HFFc6 (cell line): ENCODE results near the gene KPNA4. TPM values are rescaled to one million over a fixed set of nuclear protein-coding genes. Genes with fewer than 3 reads are reported as not detected.
A peak's percentile ranks its signal among the peaks of the same experiment; 100 is the strongest.

Experiments used
- DNase-seq: peaks from one replicate; pipeline ENCODE4 v3.0.0-alpha.2; 2018
- H3K27ac Mint-ChIP-seq: 2 replicates; pipeline ENCODE4 v1.8.0; 2020; ENCODE audit warnings: mild to moderate bottlenecking, mixed read lengths
- H3K27me3 Mint-ChIP-seq: 2 replicates; pipeline ENCODE4 v1.8.0; 2021; ENCODE audit warnings: mild to moderate bottlenecking, moderate library complexity, mixed read lengths; ENCODE audit not compliant: insufficient read depth
- H3K36me3 Mint-ChIP-seq: 2 replicates; pipeline ENCODE4 v1.8.0; 2021; ENCODE audit warnings: low read depth, mixed read lengths
- H3K4me1 Mint-ChIP-seq: 2 replicates; pipeline ENCODE4 v1.8.0; 2020; ENCODE audit warnings: low read depth, mixed read lengths
- H3K4me3 Mint-ChIP-seq: 2 replicates; pipeline ENCODE4 v1.8.0; 2020; ENCODE audit warnings: mild to moderate bottlenecking, moderate library complexity, mixed read lengths
- H3K9me3 Mint-ChIP-seq: 2 replicates; pipeline ENCODE4 v1.8.0; 2020; ENCODE audit warnings: mild to moderate bottlenecking, mixed read lengths
- total RNA-seq, 6 experiments: library from RNA; stranded (reverse); fragmentation: NEBNext Ultra II Directional; extraction: Animal tissue kit (Norgen Biotek cat#: 25700); gene quantifications; 2 replicates in 1 of 6; 3 replicates in 5 of 6; pipeline ENCODE4 v1.2.3, GENCODE V29; 2021
- TF ChIP-seq, protein P1 (sequence below): fragments of 200-600 bp; sonication (generic); IDR thresholded peaks from 2 replicates; pipeline ENCODE4 v1.5.0; 2021; ENCODE audit warnings: antibody characterized with exemption, mild to moderate bottlenecking

KPNA4 gene
- total RNA-seq, 6 experiments from 2014 or later: 72.4 to 113 (median 99.0) TPM

DNA sequence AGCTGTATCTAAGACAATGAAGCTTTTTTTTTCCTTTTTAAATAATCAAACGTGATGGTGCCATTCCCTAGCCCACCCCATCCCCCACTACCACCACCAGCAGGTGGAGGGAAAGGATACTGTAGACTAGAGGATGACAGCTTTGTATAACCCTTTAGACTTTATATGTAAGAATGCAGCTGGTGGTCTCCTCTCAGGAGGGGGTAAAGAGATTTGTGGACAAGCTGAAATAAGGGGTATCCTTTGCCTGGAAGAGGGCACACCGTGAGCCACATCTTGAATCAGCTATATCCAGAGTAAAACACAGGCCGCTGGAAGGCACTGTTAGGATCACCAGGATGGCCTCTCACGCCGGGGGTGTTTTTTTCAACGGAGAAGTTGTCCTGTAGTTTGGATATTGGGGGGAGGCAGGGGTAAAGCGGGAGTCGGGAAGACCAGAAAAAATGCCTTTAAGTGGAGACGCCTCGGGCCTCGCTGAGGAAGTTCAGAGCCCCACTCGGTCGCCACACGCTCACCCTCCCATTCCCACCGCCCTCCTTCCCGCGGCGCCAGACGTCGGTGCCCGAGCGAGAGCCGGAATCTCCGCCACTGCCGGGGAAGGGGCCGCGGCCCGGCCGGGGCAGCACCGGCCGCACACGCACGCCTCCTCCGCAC, 986 bp downstream of the KPNA4 start:
- H3K4me3 Mint-ChIP-seq: peak overlapping the region; percentile 98
- peak overlapping the region; percentile 92 for H3K27ac Mint-ChIP-seq
- H3K27me3 Mint-ChIP-seq: no peaks in the 10 kb centered on the region
- peaks cover 60% of the 10 kb centered on the region for H3K4me1 Mint-ChIP-seq
- H3K36me3 Mint-ChIP-seq: peaks cover 32% of the 10 kb centered on the region
- TF ChIP-seq, protein P1, sequence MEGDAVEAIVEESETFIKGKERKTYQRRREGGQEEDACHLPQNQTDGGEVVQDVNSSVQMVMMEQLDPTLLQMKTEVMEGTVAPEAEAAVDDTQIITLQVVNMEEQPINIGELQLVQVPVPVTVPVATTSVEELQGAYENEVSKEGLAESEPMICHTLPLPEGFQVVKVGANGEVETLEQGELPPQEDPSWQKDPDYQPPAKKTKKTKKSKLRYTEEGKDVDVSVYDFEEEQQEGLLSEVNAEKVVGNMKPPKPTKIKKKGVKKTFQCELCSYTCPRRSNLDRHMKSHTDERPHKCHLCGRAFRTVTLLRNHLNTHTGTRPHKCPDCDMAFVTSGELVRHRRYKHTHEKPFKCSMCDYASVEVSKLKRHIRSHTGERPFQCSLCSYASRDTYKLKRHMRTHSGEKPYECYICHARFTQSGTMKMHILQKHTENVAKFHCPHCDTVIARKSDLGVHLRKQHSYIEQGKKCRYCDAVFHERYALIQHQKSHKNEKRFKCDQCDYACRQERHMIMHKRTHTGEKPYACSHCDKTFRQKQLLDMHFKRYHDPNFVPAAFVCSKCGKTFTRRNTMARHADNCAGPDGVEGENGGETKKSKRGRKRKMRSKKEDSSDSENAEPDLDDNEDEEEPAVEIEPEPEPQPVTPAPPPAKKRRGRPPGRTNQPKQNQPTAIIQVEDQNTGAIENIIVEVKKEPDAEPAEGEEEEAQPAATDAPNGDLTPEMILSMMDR: no peak; the same call in 1 of the 2 replicates
- H3K9me3 Mint-ChIP-seq: no peaks in the 10 kb centered on the region
- DNase-seq: no peak

DNA sequence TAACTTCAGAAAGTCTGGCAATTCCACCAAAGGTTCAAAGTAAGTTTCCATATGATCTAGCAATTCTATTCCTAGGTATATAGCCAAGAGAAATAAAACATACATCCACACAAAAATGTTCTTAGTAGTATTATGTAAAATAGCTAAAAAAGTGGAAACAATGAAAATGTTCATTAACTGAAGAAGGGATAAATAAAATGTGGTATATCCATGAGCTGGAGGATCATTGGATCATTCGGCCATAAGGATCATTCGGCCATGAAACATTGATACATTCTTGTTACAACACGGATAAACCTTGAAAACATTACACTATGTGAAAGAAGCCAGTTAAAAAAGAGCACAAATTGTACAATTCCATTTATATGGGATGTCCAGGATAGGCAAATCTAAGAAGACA, 2.4 kb downstream of the KPNA4 start:
- TF ChIP-seq, protein P1: no peak
- no peaks in the 10 kb centered on the region for H3K9me3 Mint-ChIP-seq
- peaks cover 25% of the 10 kb centered on the region for H3K36me3 Mint-ChIP-seq
- DNase-seq: no peak
- H3K27ac Mint-ChIP-seq: peak overlapping the region; percentile 18
- H3K4me1 Mint-ChIP-seq: peaks cover 67% of the 10 kb centered on the region
- H3K27me3 Mint-ChIP-seq: no peaks in the 10 kb centered on the region; the same call in 1 of the 2 replicates
- peak overlapping the region; percentile 98 for H3K4me3 Mint-ChIP-seq

DNA sequence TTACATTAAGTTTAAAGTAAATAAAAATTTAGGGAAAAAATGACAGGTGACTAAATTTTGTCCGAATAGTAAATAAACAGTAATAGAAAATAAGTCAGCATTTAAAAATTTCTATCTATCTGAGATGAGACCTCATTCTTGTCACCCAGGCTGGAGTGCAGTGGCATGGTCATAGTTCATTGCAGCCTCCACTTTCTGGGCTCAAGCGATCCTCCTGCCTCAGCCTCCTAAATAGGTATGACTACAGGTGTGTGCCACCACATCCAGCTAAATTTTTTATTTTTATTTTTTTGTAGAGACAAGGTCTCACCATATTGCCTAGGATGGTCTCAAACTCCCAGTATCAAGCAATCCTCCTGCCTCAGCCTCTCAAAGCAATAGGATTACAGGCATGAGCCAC, 7.8 kb downstream of the KPNA4 start:
- Mint-ChIP-seq H3K36me3 (peaks cover 18% of the 10 kb centered on the region), H3K4me3 (no peak overlapping the region), H3K27me3 (no peaks in the 10 kb centered on the region; the same call in 1 of the 2 replicates), H3K4me1 (peaks cover 68% of the 10 kb centered on the region), H3K27ac (no peak overlapping the region), H3K9me3 (no peaks in the 10 kb centered on the region)
- TF ChIP-seq, protein P1: no peak
- no peak for DNase-seq

DNA sequence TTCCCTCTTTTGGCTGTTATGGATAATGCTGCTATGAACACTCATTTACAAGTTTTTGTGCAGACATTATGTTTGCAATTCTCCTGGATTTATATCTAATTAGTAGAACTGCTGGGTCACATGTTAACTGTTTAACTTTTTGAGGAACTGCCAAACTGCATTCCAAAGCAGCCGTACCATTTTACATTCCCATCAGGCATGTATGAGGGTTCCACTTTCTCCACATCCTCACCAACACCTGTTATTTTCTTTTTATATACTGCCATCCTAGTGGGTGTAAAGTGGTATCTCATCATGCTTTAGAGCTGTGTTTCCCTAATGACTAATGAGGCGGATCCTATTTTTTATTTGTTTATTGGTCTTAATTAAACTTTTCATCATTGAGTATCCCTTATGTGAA, 9.2 kb downstream of the KPNA4 start:
- no peaks in the 10 kb centered on the region; the same call in 1 of the 2 replicates for H3K27me3 Mint-ChIP-seq
- TF ChIP-seq, protein P1: no peak
- no peak overlapping the region for H3K27ac Mint-ChIP-seq
- no peak for DNase-seq
- peaks cover 31% of the 10 kb centered on the region for H3K36me3 Mint-ChIP-seq
- peaks cover 62% of the 10 kb centered on the region for H3K4me1 Mint-ChIP-seq
- no peak overlapping the region for H3K4me3 Mint-ChIP-seq
- peaks cover 3% of the 10 kb centered on the region for H3K9me3 Mint-ChIP-seq

DNA sequence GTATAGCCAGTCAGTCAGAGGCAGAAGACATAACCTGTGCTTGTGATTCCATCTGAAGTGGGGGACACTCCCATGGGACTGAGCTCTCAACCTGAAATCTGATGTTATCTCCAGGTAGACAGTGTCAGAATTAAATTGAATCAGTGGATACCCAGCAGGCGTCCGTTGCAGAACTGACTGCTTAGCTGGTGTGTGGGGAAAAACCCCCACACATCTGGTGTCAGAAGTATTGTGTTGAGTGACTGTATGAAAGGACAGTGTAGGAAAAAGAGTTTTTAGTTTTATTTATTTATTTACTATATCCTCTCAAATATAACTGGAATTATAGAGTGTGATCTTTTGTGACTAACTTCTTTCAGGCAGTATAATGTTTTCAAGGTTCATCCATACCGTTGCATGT, 10.4 kb downstream of the KPNA4 start:
- Mint-ChIP-seq H3K4me1 (peaks cover 55% of the 10 kb centered on the region), H3K4me3 (no peak overlapping the region), H3K27ac (no peak overlapping the region), H3K36me3 (peaks cover 43% of the 10 kb centered on the region), H3K27me3 (no peaks in the 10 kb centered on the region; the same call in 1 of the 2 replicates), H3K9me3 (peaks cover 11% of the 10 kb centered on the region)
- DNase-seq: no peak
- TF ChIP-seq, protein P1: no peak
